ENCODE results near the gene GRWD1. TPM values are rescaled to one million over a fixed set of nuclear protein-coding genes. Genes with fewer than 3 reads are reported as not detected.

GRWD1 gene
- total RNA-seq, 2 donors from 2014 or later, result 36.6 to 39.2 TPM

DNA sequence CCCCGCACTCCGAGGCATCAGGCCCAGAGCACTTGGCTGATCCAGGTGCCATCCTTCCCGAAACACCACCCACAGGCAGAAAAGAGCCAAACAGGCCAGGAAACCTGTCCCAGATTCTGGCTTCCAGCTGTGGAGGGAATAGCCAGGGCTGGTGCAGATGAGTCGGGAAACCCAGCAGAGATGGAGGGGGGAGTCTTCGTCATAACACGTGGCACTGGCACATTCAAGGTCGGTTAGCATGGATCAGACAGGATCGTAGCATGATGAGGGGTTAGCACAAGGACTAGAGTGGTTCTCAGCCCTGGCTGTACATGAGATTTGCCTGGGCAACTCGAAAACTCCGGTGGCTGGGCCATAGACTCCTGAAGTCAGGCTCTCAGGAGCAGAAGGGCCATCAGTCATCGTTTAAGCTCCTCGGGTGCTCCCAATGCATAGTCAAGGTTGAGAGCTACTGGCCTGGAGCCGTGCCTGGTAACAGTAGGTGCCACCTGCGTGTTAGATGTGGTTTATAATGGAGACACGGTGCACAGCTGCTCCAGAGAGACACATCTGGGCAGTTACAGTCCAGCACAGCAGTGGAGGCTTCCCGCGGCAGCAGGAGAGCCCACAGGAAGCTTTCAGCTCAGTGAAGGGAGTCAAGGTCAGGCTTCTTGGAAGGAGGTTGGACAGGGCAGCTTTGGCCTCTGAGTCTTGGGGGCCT is 29.7 kb downstream of the GRWD1 start:
- Histone ChIP-seq H3K36me3 (ENCODE audit: control insufficient read depth, insufficient read depth, low read length) (peaks cover 88% of the 10 kb centered on the region), H3K27ac (ENCODE audit: low read depth, low read length) (no peak overlapping the region), H3K9ac (ENCODE audit: extremely low read depth, low read length, poor library complexity, severe bottlenecking) (no peak overlapping the region), H3K9me3 (ENCODE audit: control insufficient read depth, low read length) (no peaks in the 10 kb centered on the region), H3K4me3 (ENCODE audit: low read length) (no peak overlapping the region), H3K4me1 (ENCODE audit: control insufficient read depth, insufficient read depth, low read length) (no peaks in the 10 kb centered on the region), H3K27me3 (ENCODE audit: control insufficient read depth, insufficient read depth, low read length, poor library complexity, severe bottlenecking) (no peaks in the 10 kb centered on the region)
- Mint-ChIP-seq H3K4me3 (no peak overlapping the region), H3K27ac (no peak overlapping the region), H3K9me3 (no peaks in the 10 kb centered on the region), H3K4me1 (no peaks in the 10 kb centered on the region), H3K27me3 (ENCODE audit: insufficient read depth) (no peaks in the 10 kb centered on the region), H3K36me3 (ENCODE audit: low read depth) (peaks cover 71% of the 10 kb centered on the region)
- WGBS, 2 experiments (ENCODE audit: insufficient coverage in 1 of 2, insufficient read length in 1 of 2), result 92 to 97% methylated on average over 13 to 17 of the region's 17 CpGs
- TF ChIP-seq, protein P1, sequence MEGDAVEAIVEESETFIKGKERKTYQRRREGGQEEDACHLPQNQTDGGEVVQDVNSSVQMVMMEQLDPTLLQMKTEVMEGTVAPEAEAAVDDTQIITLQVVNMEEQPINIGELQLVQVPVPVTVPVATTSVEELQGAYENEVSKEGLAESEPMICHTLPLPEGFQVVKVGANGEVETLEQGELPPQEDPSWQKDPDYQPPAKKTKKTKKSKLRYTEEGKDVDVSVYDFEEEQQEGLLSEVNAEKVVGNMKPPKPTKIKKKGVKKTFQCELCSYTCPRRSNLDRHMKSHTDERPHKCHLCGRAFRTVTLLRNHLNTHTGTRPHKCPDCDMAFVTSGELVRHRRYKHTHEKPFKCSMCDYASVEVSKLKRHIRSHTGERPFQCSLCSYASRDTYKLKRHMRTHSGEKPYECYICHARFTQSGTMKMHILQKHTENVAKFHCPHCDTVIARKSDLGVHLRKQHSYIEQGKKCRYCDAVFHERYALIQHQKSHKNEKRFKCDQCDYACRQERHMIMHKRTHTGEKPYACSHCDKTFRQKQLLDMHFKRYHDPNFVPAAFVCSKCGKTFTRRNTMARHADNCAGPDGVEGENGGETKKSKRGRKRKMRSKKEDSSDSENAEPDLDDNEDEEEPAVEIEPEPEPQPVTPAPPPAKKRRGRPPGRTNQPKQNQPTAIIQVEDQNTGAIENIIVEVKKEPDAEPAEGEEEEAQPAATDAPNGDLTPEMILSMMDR (conservative IDR thresholded peaks at IDR 0.05), result no peak
- no peak for DNase-seq

DNA sequence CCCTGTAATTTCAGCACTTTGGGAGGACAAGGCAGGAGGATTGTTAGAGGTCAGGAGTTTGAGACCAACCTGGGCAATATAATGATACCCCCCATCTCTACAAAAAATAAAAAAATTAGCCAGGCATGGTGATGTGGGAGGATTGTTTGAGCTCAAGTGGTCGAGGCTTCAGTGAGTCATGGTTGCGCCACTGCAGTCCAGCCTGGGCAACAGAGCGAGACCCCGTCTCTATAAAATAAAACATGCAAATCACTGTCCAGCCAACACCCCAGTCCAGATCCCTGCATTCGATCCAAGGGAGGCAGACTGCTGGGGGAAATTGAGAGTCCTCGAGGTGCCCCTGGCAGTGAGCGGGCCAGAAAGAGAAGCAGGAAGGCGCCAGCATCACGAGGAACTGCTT is 30.4 kb downstream of the GRWD1 start:
- H3K36me3 ChIP-seq (ENCODE audit: control insufficient read depth, insufficient read depth, low read length), result peaks cover 82% of the 10 kb centered on the region
- peaks cover 70% of the 10 kb centered on the region for H3K36me3 Mint-ChIP-seq (ENCODE audit: low read depth)
- TF ChIP-seq, protein P1 (conservative IDR thresholded peaks at IDR 0.05), result no peak

DNA sequence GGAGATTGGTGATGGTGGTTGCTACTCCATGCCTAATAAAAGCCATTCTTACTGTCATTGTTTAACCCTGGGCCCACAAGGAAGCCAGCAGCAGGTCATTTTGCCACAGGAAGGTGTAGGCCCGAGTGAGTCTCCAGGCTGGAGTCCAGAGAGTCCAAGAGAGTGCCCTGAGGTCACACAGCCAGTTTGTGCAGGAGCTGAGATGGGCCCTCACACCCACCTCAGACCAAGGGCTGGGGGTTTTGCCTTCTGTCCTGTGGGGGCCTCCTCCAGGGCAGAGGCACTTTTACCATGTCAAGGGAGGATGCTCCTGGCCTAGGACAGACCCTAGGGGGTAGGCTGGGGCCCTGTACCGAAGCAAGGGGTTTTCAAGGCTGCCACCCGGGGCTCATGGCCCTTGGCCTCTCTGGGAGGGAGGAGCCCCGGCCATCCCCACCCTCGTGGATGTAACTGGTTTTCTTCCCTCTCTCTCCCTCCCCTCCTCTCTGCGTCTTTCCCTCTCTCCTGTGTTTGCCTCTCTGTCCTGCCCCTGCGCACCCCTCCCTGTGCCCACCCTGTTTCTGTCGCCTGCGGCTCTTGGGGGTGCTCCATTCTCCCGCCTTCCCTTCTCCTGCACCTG is 31.4 kb downstream of the GRWD1 start:
- WGBS, 2 experiments (ENCODE audit: insufficient coverage in 1 of 2, insufficient read length in 1 of 2), result 89 to 91% methylated on average over 4 to 10 of the region's 10 CpGs
- TF ChIP-seq, protein P1 (conservative IDR thresholded peaks at IDR 0.05), result no peak
- H3K4me3 Mint-ChIP-seq, result no peak overlapping the region
- no peaks in the 10 kb centered on the region for H3K9me3 Mint-ChIP-seq
- Histone ChIP-seq H3K4me1 (ENCODE audit: control insufficient read depth, insufficient read depth, low read length) (no peaks in the 10 kb centered on the region), H3K27me3 (ENCODE audit: control insufficient read depth, insufficient read depth, low read length, poor library complexity, severe bottlenecking) (no peaks in the 10 kb centered on the region), H3K36me3 (ENCODE audit: control insufficient read depth, insufficient read depth, low read length) (peaks cover 77% of the 10 kb centered on the region), H3K4me3 (ENCODE audit: low read length) (no peak overlapping the region), H3K27ac (ENCODE audit: low read depth, low read length) (no peak overlapping the region), H3K9me3 (ENCODE audit: control insufficient read depth, low read length) (no peaks in the 10 kb centered on the region), H3K9ac (ENCODE audit: extremely low read depth, low read length, poor library complexity, severe bottlenecking) (no peak overlapping the region)
- no peaks in the 10 kb centered on the region for H3K4me1 Mint-ChIP-seq
- no peaks in the 10 kb centered on the region for H3K27me3 Mint-ChIP-seq (ENCODE audit: insufficient read depth)
- H3K36me3 Mint-ChIP-seq (ENCODE audit: low read depth), result peaks cover 69% of the 10 kb centered on the region
- H3K27ac Mint-ChIP-seq, result no peak overlapping the region
- DNase-seq, result no peak

More for the DNA sequence above, 30.4 kb downstream of the GRWD1 start:
- 93 to 95% methylated on average over 9 of the region's 9 CpGs for WGBS, 2 experiments (ENCODE audit: insufficient coverage in 1 of 2, insufficient read length in 1 of 2)
- Mint-ChIP-seq H3K4me3 (no peak overlapping the region), H3K4me1 (no peaks in the 10 kb centered on the region), H3K27ac (no peak overlapping the region), H3K9me3 (no peaks in the 10 kb centered on the region), H3K27me3 (ENCODE audit: insufficient read depth) (no peaks in the 10 kb centered on the region)
- H3K9me3 ChIP-seq (ENCODE audit: control insufficient read depth, low read length), result no peaks in the 10 kb centered on the region
- H3K27me3 ChIP-seq (ENCODE audit: control insufficient read depth, insufficient read depth, low read length, poor library complexity, severe bottlenecking), result no peaks in the 10 kb centered on the region
- H3K9ac ChIP-seq (ENCODE audit: extremely low read depth, low read length, poor library complexity, severe bottlenecking), result no peak overlapping the region
- H3K4me1 ChIP-seq (ENCODE audit: control insufficient read depth, insufficient read depth, low read length), result no peaks in the 10 kb centered on the region
- no peak for DNase-seq
- no peak overlapping the region for H3K27ac ChIP-seq (ENCODE audit: low read depth, low read length)
- no peak overlapping the region for H3K4me3 ChIP-seq (ENCODE audit: low read length)
